Measurements from ENCODE around the gene GPR61.

Gene GPR61

GRCh38 chr1:109508873-109509175 lies 30.8 kb upstream of the GPR61 start:
- no peak for DNase-seq (ENCODE audit: low read depth)

GRCh38 chr1:109509176-109510134 lies 30.2 kb upstream of the GPR61 start, which contains the start of gene AMIGO1:
TSS of gene AMIGO1 (minus strand) at chr1:109509727. CDS start at chr1:109508912, 815 bp downstream.
- DNase-seq (ENCODE audit: low read depth) = no peak

GRCh38 chr1:109513110-109513710 lies 26.5 kb upstream of the GPR61 start:
- DNase-seq (ENCODE audit: low read depth) = no peak

- no peak for DNase-seq (ENCODE audit: low read depth)
Observed at GRCh38 chr1:109514846-109515245, 24.8 kb upstream of the GPR61 start.

GRCh38 chr1:109516872-109517271 lies 22.8 kb upstream of the GPR61 start:
- DNase-seq (ENCODE audit: low read depth) = no peak

GRCh38 chr1:109517337-109517736 lies 22.3 kb upstream of the GPR61 start:
- DNase-seq (ENCODE audit: low read depth) = no peak

GRCh38 chr1:109521002-109521951 lies 18.4 kb upstream of the GPR61 start:
- no peak for DNase-seq (ENCODE audit: low read depth)

GRCh38 chr1:109522026-109522425 lies 17.6 kb upstream of the GPR61 start:
- no peak for DNase-seq (ENCODE audit: low read depth)

GRCh38 chr1:109523706-109524105 lies 16.0 kb upstream of the GPR61 start:
- DNase-seq (ENCODE audit: low read depth) = no peak

- DNase-seq (ENCODE audit: low read depth) = no peak
Observed at GRCh38 chr1:109527098-109527811, 12.4 kb upstream of the GPR61 start.

GRCh38 chr1:109527846-109528695 lies 11.6 kb upstream of the GPR61 start:
- DNase-seq (ENCODE audit: low read depth) = no peak

GRCh38 chr1:109528712-109529111 lies 11.0 kb upstream of the GPR61 start:
- DNase-seq (ENCODE audit: low read depth) = no peak

- no peak for DNase-seq (ENCODE audit: low read depth)
Observed at GRCh38 chr1:109529881-109530456, 9.7 kb upstream of the GPR61 start.

GRCh38 chr1:109530457-109531087 lies 9.1 kb upstream of the GPR61 start:
- DNase-seq (ENCODE audit: low read depth) = no peak

- no peak for DNase-seq (ENCODE audit: low read depth)
Observed at GRCh38 chr1:109531380-109531779, 8.3 kb upstream of the GPR61 start.

- DNase-seq (ENCODE audit: low read depth) = no peak
Observed at GRCh38 chr1:109531826-109532364, 7.8 kb upstream of the GPR61 start.

- DNase-seq (ENCODE audit: low read depth) = no peak
Observed at GRCh38 chr1:109532365-109533136, 7.1 kb upstream of the GPR61 start.

- DNase-seq (ENCODE audit: low read depth) = no peak
Observed at GRCh38 chr1:109534307-109534858, 5.3 kb upstream of the GPR61 start.
